Mammary epithelial cell (primary cell): Measurements from ENCODE around the gene CHRM4.

Experiments used
- EZH2 ChIP-seq: IDR thresholded peaks from 2 replicates; pipeline ENCODE4 v1.6.1; 2012; ENCODE audit warnings: low read length, inconsistent platforms, borderline replicate concordance
- TF ChIP-seq, protein P1 (sequence below), 2 donors: IDR thresholded peaks in 1 of 2; conservative IDR thresholded peaks in 1 of 2; 2 replicates each; pipeline ENCODE4 v1.5.1; 2011 to 2012; ENCODE audit warnings: inconsistent platforms in 2 of 2, low read length in 2 of 2, mild to moderate bottlenecking in 2 of 2, control low read depth in 1 of 2, low read depth in 1 of 2; ENCODE audit not compliant: insufficient read depth in 1 of 2; ENCODE audit errors: extremely low read depth in 1 of 2

GRCh38 chr11:46336563-46337180 is 54.9 kb downstream of the CHRM4 start:
- TF ChIP-seq, protein P1, sequence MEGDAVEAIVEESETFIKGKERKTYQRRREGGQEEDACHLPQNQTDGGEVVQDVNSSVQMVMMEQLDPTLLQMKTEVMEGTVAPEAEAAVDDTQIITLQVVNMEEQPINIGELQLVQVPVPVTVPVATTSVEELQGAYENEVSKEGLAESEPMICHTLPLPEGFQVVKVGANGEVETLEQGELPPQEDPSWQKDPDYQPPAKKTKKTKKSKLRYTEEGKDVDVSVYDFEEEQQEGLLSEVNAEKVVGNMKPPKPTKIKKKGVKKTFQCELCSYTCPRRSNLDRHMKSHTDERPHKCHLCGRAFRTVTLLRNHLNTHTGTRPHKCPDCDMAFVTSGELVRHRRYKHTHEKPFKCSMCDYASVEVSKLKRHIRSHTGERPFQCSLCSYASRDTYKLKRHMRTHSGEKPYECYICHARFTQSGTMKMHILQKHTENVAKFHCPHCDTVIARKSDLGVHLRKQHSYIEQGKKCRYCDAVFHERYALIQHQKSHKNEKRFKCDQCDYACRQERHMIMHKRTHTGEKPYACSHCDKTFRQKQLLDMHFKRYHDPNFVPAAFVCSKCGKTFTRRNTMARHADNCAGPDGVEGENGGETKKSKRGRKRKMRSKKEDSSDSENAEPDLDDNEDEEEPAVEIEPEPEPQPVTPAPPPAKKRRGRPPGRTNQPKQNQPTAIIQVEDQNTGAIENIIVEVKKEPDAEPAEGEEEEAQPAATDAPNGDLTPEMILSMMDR (conservative IDR thresholded peaks at IDR 0.05 in 1 of 2, IDR thresholded peaks at IDR 0.05 in 1 of 2; ENCODE audit: extremely low read depth in 1 of 2, insufficient read depth in 1 of 2, low read depth in 1 of 2, low read length in 2 of 2): no peak
- TF ChIP-seq EZH2: no peak
